GM20431 (cell line): ENCODE measurements around the gene HSPA1B.

Source experiments
- in situ Hi-C: fragments of 300-500 bp; cut with MseI, MboI; formaldehyde crosslinking; loops from one replicate; pipeline ENCODE4 v1.15.0; 2020; ENCODE audit warnings: low sequenced_read_pairs; ENCODE audit not compliant: unreplicated experiment

HSPA1B gene

DNA sequence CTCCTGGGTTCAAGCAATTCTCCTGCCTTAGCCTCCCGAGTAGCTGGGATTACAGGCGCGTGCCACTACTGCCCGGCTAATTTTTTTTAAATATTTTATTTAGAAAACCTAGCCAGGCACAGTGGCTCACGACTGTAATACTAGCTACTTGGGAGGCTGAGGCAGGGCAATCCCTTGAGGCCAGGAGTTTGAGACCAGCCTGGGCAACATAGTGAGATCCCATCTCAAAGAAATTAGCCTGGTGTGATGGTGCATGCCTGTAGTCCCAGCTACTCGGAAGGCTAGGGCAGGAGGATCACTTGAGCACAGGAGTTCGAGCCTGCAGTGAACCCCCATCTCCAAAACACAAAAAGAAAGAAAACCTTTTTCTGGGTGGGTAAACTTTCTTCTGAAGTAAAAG, 48.8 kb downstream of the HSPA1B start:
- in situ Hi-C loops, result no loop called here

DNA sequence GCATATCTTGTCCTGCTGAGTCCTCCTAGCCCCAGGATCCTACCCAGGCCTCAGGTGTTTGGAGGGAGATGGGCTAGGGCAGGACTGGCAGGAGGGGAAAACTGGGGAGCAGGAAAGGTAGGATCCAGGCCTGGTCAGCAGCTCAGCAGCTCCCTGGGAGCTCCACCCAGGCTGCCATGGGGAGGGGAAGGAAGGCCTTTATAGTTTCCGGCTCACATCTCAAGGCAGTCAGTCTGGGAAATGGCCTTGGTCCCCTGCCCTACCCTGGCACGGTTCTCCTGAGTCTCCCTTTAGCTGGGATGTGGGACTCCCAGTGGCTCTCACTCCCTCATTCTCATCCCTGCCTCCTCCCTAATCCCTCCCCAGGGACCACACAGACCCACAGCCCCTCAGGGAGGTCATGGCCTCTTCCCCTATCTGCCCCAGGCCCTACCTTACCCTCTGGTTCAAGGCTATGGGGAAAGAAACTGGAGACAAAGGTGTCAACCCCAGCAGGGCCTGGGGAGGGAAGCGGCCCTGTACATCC, 49.6 kb downstream of the HSPA1B start:
- in situ Hi-C loops, result no loop called here

DNA sequence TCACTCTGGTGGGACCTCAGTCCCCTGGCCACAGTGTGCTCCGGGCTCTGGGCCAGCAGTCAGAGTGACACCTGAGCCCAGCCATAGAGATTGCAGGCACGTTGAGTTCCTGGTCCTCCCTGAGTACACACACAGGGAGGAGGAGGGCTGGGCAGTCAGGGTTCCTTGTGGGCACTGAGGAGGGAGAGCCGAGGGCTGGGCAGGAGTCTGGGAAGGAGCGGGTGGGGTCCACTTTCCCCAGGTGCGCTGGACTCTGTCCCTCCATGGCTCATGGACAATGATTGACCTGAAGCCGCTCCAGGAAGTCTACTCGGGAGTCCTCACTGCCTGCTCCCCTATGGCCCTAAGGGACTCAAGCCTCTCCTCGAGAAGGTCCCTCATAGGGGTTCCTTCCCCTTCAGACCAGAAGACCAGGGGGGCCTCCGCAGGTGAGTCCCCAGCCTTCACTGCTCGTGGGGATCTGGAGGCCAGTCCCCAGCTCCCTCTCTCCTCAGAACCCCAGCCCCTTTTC, 50.2 kb downstream of the HSPA1B start:
- in situ Hi-C loops, result no loop called here

DNA sequence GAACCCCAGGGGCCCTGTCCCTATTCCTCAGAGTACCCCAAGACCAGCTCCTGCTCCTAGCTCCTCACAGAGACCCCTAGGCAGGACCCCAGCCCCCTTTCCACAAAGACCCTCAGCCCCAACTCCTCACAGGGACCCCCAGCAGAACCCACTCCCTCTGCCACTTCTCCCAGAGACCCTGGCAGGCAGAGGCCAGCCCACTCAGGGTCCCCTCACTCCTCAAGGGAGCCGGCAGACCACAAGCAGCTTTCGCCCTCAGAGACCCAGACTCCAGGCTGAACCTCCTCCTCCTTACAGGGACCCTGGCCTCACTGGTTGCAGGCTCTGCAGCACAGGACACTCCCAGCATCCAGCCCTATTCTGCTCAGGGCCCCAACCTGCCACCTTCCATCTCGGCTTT, 50.7 kb downstream of the HSPA1B start:
- in situ Hi-C loops, result no loop called here

DNA sequence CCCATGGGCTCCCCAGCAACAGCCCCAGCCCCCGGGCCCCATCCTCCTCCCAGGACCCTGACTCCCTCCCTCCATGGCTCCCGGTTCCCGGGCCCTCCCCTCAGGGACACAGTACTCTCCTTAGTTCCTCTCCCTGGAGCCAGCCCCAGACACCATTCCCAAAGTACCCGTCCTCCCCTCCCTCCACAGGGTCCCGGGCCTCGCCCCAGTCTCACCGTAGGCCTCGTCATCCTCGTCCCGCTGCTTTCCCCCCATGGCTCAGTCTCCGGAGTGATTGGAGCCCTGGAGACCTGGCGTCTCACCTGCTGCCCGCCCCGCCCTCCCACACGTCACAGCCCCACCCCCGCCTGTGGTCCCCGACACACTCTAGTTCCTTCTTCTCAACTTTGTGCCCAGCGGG, 51.2 kb downstream of the HSPA1B start, which contains the start of gene SLC44A4:
Gene SLC44A4, minus strand, starts transcription at position 272 of the 400 bp plus-strand sequence. Its CDS starts 17 bp downstream, at position 255.
- in situ Hi-C loops, result no loop called here

DNA sequence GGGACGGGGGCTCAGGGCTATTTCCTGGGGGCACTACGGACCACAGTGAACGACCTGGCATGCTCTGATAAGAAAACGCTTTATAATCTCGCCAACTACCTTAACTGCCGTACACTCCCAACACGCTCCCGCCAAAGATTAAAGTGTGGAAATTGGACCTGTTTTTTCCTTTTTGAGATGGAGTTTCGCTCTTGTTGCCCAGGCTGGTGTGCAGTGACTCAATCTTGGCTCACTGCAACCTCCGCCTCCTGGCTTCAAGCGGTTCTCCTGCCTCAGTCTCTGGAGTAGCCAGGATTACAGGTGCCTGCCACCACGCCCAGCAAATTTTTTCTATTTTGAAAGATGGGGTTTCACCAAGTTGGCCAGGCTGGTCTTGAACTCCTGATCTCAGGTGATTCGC, 51.6 kb downstream of the HSPA1B start:
- in situ Hi-C loops, result no loop called here
